Osteocyte (in vitro differentiated cells): ENCODE measurements around the gene ABLIM2. TPM values are rescaled to one million over a fixed set of nuclear protein-coding genes. Genes with fewer than 3 reads are reported as not detected.

Experiments
- DNase-seq: peaks from one replicate; pipeline ENCODE4 v3.0.0; 2021; ENCODE audit warnings: mixed read lengths; ENCODE audit not compliant: unreplicated experiment; ENCODE audit errors: extremely low spot score
- H3K27ac Mint-ChIP-seq: one replicate; pipeline ENCODE4 v1.8.0; 2021; ENCODE audit warnings: mild to moderate bottlenecking, mixed read lengths; ENCODE audit not compliant: unreplicated experiment
- H3K27me3 Mint-ChIP-seq: one replicate; pipeline ENCODE4 v1.8.0; 2021; ENCODE audit warnings: mixed read lengths; ENCODE audit not compliant: unreplicated experiment
- H3K36me3 Mint-ChIP-seq: one replicate; pipeline ENCODE4 v1.8.0; 2021; ENCODE audit warnings: mixed read lengths; ENCODE audit not compliant: unreplicated experiment
- H3K4me1 Mint-ChIP-seq: one replicate; pipeline ENCODE4 v1.8.0; 2021; ENCODE audit warnings: mixed read lengths; ENCODE audit not compliant: unreplicated experiment
- H3K4me3 Mint-ChIP-seq: one replicate; pipeline ENCODE4 v1.8.0; 2021; ENCODE audit warnings: mild to moderate bottlenecking, moderate library complexity, mixed read lengths; ENCODE audit not compliant: unreplicated experiment
- H3K9me3 Mint-ChIP-seq: one replicate; pipeline ENCODE4 v1.8.0; 2021; ENCODE audit warnings: mixed read lengths; ENCODE audit not compliant: unreplicated experiment
- total RNA-seq: library from RNA; stranded (reverse); gene quantifications from 2 replicates; pipeline ENCODE4 v1.2.1, GENCODE V29; 2021
- TF ChIP-seq, protein P1 (sequence below): fragments of 200-600 bp; sonication (generic); IDR thresholded peaks from 2 replicates; pipeline ENCODE4 v1.5.0; 2021; ENCODE audit warnings: antibody characterized with exemption, mild to moderate bottlenecking, moderate library complexity

Gene ABLIM2
- total RNA-seq, 1 donor from 2014 or later, result 0.24 TPM

DNA sequence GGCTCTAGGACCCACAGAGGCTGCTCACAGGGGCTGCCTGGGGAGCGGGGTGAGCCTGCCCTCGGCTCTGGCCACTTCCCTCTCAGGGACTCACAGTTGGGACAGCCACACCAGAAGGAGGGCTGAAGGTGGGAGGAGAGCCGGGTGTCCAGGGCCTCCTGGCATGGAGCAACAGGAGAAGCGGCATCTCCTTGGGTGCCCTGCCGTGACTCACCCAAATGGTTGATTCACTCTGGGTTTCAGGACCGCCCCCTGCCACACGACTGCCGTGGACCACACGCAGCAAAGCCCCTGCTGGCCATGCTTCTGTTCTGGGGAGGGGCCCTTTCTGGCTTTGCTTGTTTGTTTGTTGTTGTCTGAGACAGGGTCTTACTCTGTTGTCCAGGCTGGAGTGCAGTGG, 132.9 kb downstream of the ABLIM2 start:
- Mint-ChIP-seq H3K9me3 (no peaks in the 10 kb centered on the region), H3K36me3 (no peaks in the 10 kb centered on the region), H3K27me3 (peaks cover 38% of the 10 kb centered on the region), H3K27ac (no peak overlapping the region), H3K4me3 (no peak overlapping the region), H3K4me1 (no peaks in the 10 kb centered on the region)
- no peak for DNase-seq
- TF ChIP-seq, protein P1, sequence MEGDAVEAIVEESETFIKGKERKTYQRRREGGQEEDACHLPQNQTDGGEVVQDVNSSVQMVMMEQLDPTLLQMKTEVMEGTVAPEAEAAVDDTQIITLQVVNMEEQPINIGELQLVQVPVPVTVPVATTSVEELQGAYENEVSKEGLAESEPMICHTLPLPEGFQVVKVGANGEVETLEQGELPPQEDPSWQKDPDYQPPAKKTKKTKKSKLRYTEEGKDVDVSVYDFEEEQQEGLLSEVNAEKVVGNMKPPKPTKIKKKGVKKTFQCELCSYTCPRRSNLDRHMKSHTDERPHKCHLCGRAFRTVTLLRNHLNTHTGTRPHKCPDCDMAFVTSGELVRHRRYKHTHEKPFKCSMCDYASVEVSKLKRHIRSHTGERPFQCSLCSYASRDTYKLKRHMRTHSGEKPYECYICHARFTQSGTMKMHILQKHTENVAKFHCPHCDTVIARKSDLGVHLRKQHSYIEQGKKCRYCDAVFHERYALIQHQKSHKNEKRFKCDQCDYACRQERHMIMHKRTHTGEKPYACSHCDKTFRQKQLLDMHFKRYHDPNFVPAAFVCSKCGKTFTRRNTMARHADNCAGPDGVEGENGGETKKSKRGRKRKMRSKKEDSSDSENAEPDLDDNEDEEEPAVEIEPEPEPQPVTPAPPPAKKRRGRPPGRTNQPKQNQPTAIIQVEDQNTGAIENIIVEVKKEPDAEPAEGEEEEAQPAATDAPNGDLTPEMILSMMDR, result no peak

DNA sequence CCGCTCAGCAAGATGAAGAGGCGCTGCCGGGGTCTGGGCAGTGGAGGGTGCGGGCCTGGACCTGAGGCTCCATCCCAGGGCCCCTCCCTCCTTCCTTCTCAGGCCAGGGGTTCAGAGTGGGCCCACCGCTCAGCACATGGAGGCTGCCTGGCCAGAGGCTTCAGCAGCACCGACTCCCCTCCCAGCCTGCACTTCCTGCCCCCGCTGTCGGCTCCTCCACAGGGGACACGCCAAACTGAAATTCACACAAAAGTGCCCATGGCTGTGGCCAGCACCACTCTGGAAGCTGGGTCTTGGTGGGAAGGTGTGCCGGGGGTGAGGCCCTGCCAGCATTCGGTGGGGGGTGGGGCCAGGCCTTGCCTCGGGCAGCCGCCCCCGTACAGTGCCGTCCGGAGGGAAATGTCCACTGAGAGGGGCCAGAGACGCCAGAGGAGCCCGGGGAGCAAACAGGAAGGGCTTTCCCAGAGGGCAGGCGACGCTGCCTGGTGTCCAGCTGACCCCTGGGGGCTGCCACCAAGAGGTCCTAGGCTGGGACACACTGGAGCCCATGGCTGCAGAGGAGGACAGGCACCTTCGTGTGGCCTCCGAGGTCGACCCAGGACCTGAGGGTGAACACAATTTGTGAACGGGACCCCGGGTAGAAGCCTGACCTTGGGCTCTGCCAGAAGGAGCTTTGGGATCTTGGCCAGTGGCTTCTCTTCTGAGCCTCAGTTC, 134.4 kb downstream of the ABLIM2 start:
- no peak overlapping the region for H3K27ac Mint-ChIP-seq
- H3K4me3 Mint-ChIP-seq, result no peak overlapping the region
- no peaks in the 10 kb centered on the region for H3K36me3 Mint-ChIP-seq
- H3K27me3 Mint-ChIP-seq, result peaks cover 39% of the 10 kb centered on the region
- H3K9me3 Mint-ChIP-seq, result no peaks in the 10 kb centered on the region
- DNase-seq, result no peak
- no peaks in the 10 kb centered on the region for H3K4me1 Mint-ChIP-seq
- TF ChIP-seq, protein P1, result no peak

DNA sequence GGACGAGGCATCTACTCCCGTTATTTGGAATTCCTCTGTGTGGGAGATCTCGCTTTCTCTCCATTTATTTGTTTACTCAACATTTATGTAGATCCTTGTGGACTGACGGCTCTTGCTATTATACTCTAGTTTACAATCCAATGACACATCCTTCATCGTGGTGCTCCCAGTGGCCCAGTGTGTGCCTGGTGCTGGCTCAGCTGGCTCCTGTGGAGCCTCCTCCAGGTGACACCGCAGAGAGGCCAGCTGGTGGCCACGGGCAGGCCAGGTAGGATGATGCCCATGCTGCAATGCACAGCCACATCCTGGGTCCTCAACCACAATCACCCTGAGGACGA, 134.9 kb downstream of the ABLIM2 start:
- Mint-ChIP-seq H3K27me3 (peaks cover 38% of the 10 kb centered on the region), H3K27ac (no peak overlapping the region), H3K36me3 (no peaks in the 10 kb centered on the region), H3K9me3 (no peaks in the 10 kb centered on the region), H3K4me1 (no peaks in the 10 kb centered on the region), H3K4me3 (no peak overlapping the region)
- no peak for DNase-seq
- TF ChIP-seq, protein P1, result no peak

DNA sequence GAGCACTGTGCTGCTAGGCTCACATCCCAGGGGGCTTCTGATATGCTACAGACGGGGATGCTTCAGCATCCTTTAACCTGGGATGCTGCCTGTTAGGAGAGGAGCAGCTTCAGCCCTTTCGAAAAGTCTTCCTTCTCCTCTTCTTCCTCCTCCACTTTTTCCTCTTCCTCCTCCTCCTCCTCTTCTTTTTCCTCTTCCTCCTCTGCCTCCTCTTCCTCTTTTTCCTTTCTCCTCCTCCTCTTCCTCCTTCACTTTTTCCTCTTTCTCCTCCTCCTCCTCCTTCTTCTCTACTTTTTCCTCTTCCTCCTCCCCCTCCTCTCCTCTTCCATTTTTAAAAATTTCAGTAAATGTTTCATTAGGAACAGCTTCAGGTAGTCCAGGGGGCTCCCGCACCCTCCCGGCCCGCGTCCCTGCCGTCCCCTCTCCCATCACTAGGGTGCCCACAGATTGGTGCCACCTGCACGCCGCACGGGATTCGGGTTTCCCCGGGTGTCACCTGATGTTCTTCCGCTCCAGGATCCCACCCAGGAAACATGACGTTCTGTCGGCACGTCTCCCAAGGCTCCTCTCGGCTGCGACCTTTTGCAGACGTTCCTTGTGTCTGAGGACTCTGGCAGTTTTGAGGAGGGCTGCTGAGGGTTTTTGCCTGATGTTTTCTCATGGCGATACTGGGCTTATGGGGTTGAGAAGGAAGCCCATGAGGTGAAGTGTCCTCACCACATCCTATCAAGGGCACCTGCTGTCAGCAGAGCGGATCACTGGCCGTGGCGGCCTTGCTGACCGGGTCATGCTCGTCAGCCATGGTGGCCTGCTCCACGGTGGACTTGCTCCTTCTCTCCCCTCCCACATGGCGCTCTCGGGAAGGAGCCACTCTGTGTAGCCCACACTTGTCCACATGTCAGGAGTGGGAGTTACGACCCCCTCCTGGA, 135.6 kb downstream of the ABLIM2 start:
- no peak for DNase-seq
- Mint-ChIP-seq H3K36me3 (no peaks in the 10 kb centered on the region), H3K4me3 (no peak overlapping the region), H3K4me1 (no peaks in the 10 kb centered on the region), H3K27me3 (peaks cover 40% of the 10 kb centered on the region), H3K27ac (no peak overlapping the region), H3K9me3 (no peaks in the 10 kb centered on the region)
- TF ChIP-seq, protein P1, result no peak

DNA sequence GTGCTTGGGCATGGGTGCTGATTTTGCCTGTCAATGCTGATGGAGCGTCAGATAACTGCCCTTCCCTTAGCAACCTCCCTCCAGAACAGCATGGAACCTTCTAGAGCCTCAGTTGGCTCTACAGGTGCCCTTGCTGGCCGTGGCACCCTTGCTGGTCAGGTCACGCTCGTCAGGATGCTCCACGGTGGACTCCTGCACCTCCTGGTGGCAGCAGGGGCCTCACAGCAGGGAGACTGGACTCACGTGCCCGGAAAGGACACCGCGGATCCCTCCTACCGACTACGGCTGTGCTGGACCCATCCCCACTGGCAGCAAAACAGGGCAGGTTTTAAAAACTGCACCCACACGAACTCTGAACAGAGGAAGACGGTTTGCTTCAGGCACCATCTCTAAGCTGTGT, 136.8 kb downstream of the ABLIM2 start:
- no peak overlapping the region for H3K27ac Mint-ChIP-seq
- DNase-seq, result no peak

More for the DNA sequence above, 136.8 kb downstream of the ABLIM2 start:
- no peaks in the 10 kb centered on the region for H3K9me3 Mint-ChIP-seq
- no peak overlapping the region for H3K4me3 Mint-ChIP-seq
- H3K36me3 Mint-ChIP-seq, result no peaks in the 10 kb centered on the region
- peaks cover 38% of the 10 kb centered on the region for H3K27me3 Mint-ChIP-seq
- TF ChIP-seq, protein P1, result no peak
- no peaks in the 10 kb centered on the region for H3K4me1 Mint-ChIP-seq
